Measurements from ENCODE around the gene RAB20.
"Not testable (repeated sequence)": the region's sequence is repeated elsewhere in the genome, so short reads cannot be mapped to it uniquely, and the experiment has no call there.

The RAB20 gene

DNA sequence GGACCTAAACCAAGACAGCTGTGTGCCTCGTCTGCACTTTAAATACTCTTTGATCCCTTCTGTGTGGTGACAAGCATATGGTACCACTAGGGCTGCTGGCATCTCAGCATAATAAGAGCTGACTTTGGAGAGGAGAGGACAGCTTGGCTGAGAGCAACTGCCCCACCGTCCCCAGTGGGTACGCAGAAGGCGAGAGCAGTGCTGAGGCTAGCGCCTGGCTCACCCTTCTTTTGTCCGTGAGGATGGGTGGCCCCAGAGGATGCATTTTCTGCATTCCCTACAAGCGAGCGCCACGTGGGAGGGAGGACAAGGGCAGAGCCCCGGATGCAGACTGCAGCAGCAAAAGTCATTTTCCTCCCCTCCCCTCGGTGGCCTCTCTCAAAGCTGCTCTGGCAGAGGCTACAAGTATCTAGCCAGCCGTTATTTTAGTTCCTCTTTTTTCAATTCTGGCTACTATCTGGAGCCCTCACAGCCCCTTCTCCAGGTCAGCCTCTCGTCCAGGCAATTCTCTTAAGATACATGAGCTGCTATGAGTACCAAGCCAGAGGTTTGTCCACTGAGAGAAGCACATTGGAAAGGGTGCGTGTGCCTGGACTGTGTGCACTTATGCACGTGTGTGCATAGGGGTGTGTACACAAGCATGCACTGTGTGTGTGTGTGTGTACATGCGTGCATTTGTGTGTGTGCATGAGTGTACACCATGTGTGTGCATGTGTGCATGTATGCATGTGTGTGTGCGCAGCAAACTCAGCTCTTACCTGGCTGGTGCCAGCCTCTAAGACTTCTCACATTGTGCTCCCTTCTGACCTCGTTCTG, 51.3 kb downstream of the RAB20 start:
- DNase-seq (ENCODE audit: low read depth) = peak; percentile 24

GRCh38 chr13:110509478-110509926, 52.0 kb downstream of the RAB20 start:
- no peak for DNase-seq (ENCODE audit: low read depth)

DNA sequence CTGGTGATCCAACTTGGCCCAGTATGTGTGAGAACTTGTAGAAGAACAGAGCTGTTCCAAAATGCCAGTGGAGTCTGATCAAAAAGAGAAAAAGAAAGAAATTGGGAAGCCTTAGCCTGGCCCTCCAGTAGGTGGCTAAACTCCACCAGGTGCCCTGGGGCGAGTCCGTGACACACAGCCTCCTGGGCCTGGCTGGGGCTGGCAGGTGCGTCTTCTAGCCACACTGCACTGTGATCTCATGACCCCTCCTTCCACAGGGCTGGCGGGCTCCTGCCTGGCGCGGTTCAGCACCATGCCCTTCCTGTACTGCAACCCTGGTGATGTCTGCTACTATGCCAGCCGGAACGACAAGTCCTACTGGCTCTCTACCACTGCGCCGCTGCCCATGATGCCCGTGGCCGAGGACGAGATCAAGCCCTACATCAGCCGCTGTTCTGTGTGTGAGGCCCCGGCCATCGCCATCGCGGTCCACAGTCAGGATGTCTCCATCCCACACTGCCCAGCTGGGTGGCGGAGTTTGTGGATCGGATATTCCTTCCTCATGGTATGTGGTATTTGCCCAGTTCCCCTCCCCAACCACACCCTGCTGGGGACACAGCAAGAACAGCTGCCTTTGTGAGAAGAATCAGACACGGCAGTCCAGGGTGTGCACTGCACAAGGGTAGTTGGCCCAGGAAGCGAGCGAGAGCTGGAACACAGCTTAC, 53.7 kb downstream of the RAB20 start:
- no peak for DNase-seq (ENCODE audit: low read depth)

DNA sequence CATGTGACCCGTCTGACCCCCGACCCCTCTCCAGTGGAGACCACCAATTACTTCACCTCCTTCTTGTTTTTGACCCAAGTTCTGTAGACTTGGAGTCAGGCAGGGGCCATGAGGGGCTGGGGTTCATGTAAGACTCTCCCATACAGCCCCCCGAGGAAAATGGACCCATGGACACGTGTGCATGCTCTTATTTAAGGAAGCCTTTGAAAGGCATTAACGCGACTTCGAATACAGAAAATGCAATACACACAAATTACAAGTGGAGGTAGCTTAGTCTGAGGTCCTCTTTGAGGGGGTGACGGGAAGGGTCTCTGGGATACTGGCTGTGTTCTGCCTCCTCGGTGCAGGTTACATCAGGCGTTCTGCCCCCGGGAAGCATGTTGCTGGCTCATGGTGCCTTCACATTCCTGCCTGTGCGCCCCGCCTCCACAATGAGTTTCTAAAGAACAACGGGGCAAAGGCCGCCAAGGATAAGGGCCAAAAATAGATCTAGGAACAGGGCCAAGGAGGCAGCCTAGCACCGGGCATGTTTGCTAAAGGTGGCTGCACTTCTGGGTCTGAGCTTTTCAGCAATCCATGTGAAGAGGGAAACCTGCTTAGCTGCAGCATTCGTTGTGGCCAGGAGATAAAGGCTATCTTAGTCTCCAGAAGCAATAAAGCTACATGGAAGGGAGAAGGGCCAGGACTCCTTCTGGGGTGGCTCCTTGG, 54.5 kb downstream of the RAB20 start:
- DNase-seq (ENCODE audit: low read depth) = no peak

DNA sequence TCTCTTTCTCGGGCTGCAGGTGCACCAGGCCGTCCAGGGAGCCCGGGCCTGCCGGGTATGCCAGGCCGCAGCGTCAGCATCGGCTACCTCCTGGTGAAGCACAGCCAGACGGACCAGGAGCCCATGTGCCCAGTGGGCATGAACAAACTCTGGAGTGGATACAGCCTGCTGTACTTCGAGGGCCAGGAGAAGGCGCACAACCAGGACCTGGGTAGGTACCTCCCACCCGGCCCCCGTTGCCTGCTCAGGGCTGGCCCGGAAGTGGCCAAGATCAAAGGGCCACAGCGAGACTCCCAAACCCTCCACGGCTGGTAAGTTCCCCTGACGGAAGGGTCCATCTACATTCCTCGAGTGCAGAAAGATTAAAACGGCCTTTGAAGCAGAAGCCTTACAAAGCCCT, 55.1 kb downstream of the RAB20 start:
- no peak for DNase-seq (ENCODE audit: low read depth)

GRCh38 chr13:110505594-110505993, 55.9 kb downstream of the RAB20 start:
- no peak for DNase-seq (ENCODE audit: low read depth)

DNA sequence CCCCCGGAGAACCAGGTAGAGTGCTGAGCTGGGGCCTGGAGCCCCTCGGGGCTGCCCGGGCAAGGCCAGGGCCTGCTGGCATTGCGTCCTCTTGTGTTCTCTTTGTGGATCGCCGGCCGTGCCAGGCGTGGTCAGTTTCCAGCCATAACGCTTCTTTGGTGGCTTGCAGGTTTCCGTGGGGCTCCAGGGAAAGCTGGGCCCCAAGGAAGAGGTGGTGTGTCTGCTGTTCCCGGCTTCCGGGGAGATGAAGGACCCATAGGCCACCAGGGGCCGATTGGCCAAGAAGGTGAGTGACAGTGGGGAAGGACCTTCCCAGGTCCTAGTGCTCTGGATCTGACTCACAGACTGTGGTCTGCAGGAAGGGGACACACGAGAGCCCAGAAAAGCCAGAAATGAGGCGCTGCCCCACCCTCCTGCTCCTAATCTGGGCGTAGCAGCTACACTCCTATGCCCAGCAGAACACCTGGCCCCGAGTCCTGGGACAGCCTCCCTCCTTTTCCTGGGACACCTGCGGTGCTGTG, 57.5 kb downstream of the RAB20 start:
- DNase-seq (ENCODE audit: low read depth) = no peak

- DNase-seq (ENCODE audit: low read depth) = peak; percentile 84
These were observed 58.3 kb downstream of the RAB20 start for GRCh38 chr13:110503037-110503901.

DNA sequence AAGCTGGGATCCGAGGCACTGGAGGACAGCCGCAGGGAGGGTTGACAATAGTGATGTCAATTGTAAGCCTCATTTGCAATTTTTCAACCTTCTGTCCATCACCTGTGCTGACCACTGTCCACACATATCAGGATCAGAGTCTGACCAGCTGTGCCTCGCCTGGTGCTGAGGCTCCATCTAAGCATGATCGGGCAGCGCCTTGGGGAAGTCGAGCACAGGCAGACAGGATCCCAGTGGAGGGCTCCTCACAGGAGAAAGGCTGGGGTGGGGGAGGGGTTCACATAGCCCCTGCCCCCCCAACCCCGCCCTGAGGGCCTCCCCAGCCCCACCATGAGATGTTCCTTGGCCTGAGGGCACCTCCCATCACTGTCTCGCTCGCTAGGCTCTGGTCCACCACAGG, 60.3 kb downstream of the RAB20 start:
- DNase-seq (ENCODE audit: low read depth) = no peak

GRCh38 chr13:110500341-110500740, 61.2 kb downstream of the RAB20 start:
- DNase-seq (ENCODE audit: low read depth) = no peak

DNA sequence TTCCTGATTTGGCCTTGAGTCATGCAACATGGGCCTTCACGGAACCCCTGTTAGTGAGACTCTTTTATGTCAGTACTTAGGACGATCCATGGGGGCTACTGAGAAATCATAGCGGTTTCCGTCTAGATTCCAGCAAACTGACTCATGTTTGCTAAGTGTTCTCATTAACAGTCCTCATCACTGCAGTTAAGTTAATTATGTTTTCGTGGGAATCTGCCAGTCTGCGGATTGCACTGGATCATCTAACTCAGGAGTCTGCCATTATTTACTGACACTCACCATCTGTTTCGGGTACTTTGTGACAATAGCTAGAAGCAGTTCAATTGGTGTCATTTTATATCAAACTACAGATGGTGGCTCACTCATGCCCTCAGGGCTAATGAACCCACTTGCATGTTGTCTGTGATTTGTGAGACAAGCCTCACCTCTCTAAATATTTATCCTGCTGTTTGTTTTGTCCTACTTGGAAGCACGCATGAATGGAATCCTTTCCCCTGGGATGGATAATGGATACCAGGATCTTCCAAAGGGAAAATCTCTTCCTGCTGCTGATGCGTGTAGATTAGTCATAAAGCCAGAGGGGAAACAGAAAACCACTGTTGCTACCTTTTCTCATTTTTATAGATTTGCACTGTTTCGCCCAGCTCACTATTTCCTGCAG, 61.8 kb downstream of the RAB20 start:
- peak; percentile 94 for DNase-seq (ENCODE audit: low read depth)

DNA sequence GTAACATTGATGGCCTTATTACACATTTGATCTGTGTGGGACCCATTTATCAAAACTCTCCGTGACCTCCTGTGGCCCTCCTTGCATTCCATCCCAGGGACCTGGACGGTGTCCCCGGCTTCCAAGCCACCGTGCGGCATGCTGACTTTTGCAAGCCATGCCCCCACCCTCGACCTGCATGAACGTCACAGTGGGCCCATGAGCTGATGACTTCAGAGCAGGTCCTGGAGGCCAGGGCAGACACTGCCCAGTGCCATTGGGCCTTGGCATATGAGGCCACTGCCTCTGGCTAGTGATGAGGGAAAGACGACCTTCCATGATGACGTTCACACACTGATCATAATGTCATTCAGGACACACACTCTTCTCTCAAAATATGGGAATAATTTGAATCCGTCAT, 62.8 kb downstream of the RAB20 start:
- no peak for DNase-seq (ENCODE audit: low read depth)

GRCh38 chr13:110498327-110498726, 63.2 kb downstream of the RAB20 start:
- DNase-seq (ENCODE audit: low read depth) = no peak

DNA sequence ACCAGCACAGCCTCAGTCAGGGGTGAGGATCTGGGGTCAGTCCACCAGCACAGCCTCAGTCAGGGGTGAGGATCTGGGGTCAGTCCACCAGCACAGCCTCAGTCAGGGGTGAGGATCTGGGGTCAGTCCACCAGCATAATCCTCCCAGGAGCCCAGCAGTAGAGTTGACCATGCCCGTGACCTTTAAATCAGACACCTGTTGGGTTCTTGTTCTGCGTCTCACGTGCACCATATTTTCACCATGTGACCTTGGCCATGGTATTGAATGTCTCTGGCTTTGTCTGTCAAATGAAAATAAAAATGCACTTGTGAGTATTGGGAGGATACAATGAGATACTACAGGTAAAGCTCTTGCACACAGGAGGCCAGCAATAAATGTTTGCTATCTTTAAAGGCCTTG, 63.6 kb downstream of the RAB20 start:
- DNase-seq (ENCODE audit: low read depth) = not testable (repeated sequence)

DNA sequence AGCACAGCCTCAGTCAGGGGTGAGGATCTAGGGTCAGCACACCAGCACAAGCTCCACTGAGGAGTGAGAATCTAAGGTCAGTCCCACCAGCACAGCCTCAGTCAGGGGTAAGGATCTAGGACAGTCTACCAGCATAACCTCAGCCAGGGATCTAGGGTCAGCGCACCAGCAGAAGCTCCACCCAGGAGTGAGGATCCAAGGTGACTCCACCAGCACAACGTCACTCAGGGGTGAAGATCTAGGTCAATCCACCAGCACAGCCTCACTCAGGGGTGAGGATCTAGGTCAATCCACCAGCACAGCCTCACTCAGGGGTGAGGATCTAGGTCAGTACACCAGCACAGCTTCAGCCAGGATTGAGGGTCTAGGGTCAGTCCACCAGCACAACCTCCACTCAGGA, 64.5 kb downstream of the RAB20 start:
- DNase-seq (ENCODE audit: low read depth) = no peak

DNA sequence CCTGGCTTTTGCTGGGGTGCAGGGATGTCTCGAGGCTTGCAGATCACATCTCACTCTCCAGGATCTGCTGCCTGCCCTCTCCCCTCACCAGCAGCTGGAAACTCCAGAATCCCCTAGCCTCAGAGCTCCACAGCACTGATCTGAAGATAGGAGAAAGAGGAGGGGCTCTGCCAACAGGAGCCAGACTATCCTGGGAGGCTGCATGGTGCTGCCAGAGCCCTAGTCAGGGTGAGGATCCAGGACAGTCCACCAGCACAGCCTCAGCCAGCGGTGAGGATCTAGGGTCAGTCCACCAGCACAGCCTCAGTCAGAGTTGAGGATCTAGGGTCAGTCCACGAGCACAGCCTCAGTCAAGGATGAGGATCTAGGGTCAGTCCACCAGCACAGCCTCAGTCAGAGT, 65.2 kb downstream of the RAB20 start:
- no peak for DNase-seq (ENCODE audit: low read depth)

- DNase-seq (ENCODE audit: low read depth) = no peak
These were observed 65.6 kb downstream of the RAB20 start for GRCh38 chr13:110495881-110496280.

- DNase-seq (ENCODE audit: low read depth) = no peak
These were observed 66.1 kb downstream of the RAB20 start for GRCh38 chr13:110495376-110495775.

DNA sequence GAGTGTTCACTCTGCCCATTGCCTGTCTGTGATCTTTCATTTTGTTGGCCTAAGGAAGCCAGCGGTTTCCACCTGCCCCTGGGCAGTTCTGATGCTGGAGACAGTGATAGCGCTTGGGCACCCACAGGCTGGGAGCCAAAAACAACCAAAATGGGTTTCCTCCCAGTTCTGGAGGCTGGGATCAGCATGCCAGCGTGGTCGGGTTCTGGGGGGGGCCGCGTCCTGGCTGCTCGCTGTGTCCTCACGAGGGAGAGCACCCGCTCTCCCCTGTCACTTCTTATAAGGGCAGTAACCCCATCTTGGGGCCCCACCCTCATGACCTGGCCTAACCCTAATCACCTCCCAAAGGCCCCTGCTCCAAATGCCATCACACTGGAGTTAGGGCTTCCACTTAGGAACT, 67.9 kb downstream of the RAB20 start:
- no peak for DNase-seq (ENCODE audit: low read depth)

DNA sequence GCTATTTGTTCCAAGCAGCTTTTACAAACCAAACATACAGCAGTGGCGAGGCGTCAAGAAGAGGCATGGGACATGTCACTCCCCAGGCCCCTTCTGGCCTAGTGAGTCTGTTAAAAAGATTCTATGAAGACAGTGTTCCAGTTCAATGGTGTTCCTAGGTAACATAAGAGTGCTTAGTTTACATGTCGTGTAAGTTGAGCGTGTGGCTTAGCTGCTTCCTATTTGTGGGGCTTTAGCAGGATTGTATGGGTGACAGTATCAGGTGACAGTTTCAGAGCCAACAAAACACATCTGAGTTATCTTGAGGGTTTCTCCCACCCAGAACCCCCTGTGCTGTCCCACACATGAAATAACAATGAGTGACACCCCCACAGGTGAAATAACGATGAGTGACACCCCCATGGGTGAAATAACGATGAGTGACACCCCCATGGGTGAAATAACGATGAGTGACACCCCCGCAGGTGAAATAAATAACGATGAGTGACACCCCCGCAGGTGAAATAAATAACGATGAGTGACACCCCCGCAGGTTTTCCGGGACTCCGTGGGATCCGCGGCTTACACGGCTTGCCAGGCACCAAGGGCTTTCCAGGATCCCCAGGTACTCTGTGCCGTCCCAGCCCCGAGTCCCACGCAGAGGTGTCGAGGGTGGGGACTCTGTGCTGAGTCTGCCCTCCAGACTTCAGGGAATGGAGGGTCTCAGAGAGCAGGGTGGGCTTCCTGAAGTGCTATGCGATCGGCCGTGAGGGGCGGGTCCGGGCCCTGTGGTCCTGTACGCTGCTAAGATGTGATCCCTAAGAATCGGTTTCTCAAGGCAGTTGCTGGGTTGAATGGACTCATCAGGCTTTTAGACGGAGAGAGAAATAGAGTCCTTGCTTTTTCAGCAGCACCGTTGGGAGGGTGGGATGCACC, 68.6 kb downstream of the RAB20 start:
- DNase-seq (ENCODE audit: low read depth) = no peak
